H1 (cell line): ENCODE measurements around the gene SMIM7. TPM values are rescaled to one million over a fixed set of nuclear protein-coding genes. Genes with fewer than 3 reads are reported as not detected.

ENCODE experiments used
- BACH1 ChIP-seq: IDR thresholded peaks from 2 replicates; pipeline ENCODE4 v1.6.1; 2012; ENCODE audit warnings: low read length, improper control_type of control experiment
- EP300 ChIP-seq, 2 experiments: IDR thresholded peaks; 1 replicate in 1 of 2; 2 replicates in 1 of 2; pipeline ENCODE4 v1.6.1; 2011 to 2012; ENCODE audit warnings: low read depth in 2 of 2, low read length in 2 of 2, mild to moderate bottlenecking in 2 of 2, borderline replicate concordance in 1 of 2, inconsistent platforms in 1 of 2, moderate library complexity in 1 of 2
- JUND ChIP-seq: IDR thresholded peaks from 2 replicates; pipeline ENCODE4 v1.6.1; 2011; ENCODE audit warnings: mild to moderate bottlenecking, improper control_type of control experiment, low read length
- RNF2 ChIP-seq: fragments of 200-900, 300-1000 bp; sonication (generic); IDR thresholded peaks from 2 replicates; pipeline ENCODE4 v1.7.1; 2016; ENCODE audit warnings: borderline replicate concordance, low read depth, mild to moderate bottlenecking, antibody characterized with exemption, low read length; ENCODE audit not compliant: poor library complexity, severe bottlenecking; ENCODE audit errors: missing control alignments
- TAF1 ChIP-seq: IDR thresholded peaks from 2 replicates; pipeline ENCODE4 v1.6.1; 2011; ENCODE audit warnings: mild to moderate bottlenecking, low read depth, low read length
- polyA plus RNA-seq, 7 experiments: library from polyadenylated mRNA; depleted of rRNA in 3 of 7; stranded (reverse) in 5 of 7; unstranded in 2 of 7; fragments of >200 nt in 5 of 7; fragments of 200-250 nt in 2 of 7; gene quantifications; 1 replicate in 5 of 7; 2 replicates in 1 of 7; 4 replicates in 1 of 7; pipeline versions ENCODE4 v1.2.1 to v1.2.3, GENCODE V29; 2011 to 2013; ENCODE audit warnings: missing spikeins in 2 of 7, mixed read lengths in 2 of 7
- total RNA-seq: library from RNA; stranded (reverse); fragmentation: NEBNext Ultra II Directional; extraction: Animal tissue kit (Norgen Biotek cat#: 25700); gene quantifications from 2 replicates; pipeline ENCODE4 v1.2.1, GENCODE V29; 2021

SMIM7 gene
- total and polyA plus RNA-seq, 2 of the 8 experiments (the other 6 are each of a cell fraction or from before 2014, with no cell fraction given), result 55.5 to 67.5 TPM

DNA sequence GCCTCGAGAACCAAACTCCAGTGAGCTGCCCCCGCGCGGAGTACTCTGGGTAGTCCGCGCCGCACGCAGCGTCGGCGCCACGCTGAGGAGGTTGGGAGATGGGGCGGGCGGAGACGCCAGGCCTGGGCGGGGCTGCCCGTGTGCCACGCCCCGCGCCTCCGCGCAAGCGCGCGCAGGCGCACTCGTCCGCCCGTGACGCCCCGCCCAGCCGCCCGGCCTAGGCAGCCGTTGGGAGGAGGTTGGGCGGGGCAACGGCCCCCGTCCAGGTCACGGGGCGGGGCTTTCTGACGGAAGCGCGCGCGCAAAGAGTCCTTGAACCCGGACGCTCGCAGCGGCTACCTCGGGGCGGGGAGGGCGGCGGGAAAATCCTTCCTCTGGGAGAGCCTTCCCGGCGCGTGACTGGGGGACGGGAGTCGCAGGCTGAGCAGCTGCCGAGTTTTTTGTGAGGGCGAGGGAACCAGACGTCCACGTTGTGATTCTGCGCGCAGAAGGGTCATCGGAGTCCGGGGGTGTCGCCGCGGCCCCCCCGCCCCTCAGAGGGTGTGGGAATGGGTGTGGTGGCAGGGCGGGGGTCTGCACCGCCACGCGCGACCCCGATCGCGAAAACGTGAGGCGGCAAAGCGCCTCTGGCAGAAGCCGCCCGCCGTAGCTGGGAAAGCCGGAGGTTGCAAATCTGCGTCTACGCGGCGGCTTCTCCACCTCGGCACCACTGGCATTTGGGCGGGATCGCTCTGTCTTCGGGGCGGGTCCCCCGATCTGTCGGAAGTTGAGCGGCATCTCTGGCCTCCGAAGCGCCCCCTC is 31.6 kb downstream of the SMIM7 start, which contains the start of gene MED26 (continued):
- TF ChIP-seq RNF2 (no peak), BACH1 (no peak), EP300 (IDR thresholded peaks at IDR 0.05; ENCODE audit: borderline replicate concordance in 1 of 2, low read depth in 2 of 2, low read length in 2 of 2) (no peak), TAF1 (peak; percentile 97), JUND (no peak)
